GM21825 (cell line): ENCODE results near the gene ZNF837.

Experiments used
- ATAC-seq: cut with Tn5 transposase; IDR thresholded peaks from one replicate; pipeline ENCODE4 v1.9.1; 2021; ENCODE audit warnings: mild to moderate bottlenecking, moderate library complexity; ENCODE audit not compliant: unreplicated experiment

Gene ZNF837

DNA sequence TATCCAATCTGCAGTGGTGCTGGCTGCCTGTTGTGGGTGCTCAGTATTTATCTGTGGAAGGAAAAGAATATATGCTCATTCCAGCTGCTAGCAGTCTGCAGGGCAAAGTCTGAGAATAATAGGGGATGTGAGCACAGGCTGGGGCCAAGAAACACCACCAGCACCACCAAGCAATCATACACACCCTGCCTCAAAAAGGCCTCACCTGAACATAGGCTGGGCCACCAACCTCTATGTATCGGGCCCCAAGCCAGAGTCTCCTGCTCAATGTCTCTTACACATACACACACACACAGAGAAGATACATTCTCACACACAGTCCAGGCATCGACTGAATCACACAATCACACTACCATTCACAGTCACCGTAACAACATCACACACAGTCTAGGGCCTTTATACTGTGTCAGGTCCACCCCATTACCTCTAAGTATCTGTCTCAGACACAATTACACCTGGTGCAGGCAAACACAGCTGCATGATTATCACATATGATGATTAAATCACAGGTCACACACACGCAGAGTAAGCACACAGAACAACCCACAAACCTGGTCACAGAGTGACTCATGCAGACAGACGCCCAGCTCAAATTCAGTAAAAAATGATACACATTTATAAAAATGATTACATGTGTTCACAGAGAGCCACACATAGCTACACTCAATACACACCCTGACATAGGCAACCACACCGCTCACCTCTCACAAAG, 55.4 kb downstream of the ZNF837 start:
- no peak for ATAC-seq

DNA sequence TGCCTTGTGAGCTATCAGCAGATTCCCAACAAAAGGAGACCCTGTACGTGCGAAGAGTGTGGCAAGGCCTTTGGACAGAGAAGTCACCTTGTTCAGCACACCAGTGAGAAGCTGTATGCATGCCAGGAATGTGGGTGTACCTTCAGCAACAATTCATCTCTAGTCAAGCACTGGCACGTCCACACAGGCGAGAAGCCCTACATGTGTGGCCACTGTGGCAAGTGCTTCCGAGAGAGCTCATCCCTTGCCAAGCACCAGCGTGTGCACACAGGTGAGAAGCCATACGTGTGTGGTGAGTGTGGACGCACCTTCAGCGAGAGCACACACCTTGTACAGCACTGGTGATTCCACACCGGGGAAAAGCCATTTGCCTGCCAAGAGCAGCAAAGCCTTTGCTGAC, 61.6 kb downstream of the ZNF837 start:
- ATAC-seq = no peak

- ATAC-seq = no peak
Measured at GRCh38 chr19:58318297-58318696, 62.5 kb downstream of the ZNF837 start.
